Choroid plexus epithelial cell (primary cell): Measurements from ENCODE around the gene PCDHGA2.
"Not testable (repeated sequence)": the region's sequence is repeated elsewhere in the genome, so short reads cannot be mapped to it uniquely, and the experiment has no call there.

ENCODE experiments used
- DNase-seq: peaks from one replicate; pipeline ENCODE4 v3.0.0-alpha.2; 2010; ENCODE audit warnings: low read depth
- H3K4me3 ChIP-seq: 2 replicates; pipeline ENCODE4 v1.5.1; 2011; ENCODE audit warnings: low read depth, mild to moderate bottlenecking, control low read depth, low read length, moderate library complexity
- CTCF ChIP-seq: conservative IDR thresholded peaks from 2 replicates; pipeline ENCODE4 v1.5.1; 2011; ENCODE audit warnings: low read depth, mild to moderate bottlenecking, control low read depth, inconsistent platforms, low read length, moderate library complexity

Gene PCDHGA2

GRCh38 chr5:141374627-141375026 lies 36.1 kb downstream of the PCDHGA2 start:
- no peak for TF ChIP-seq CTCF
- H3K4me3 ChIP-seq = no peak overlapping the region
- DNase-seq = no peak

GRCh38 chr5:141375444-141376155 lies 37.0 kb downstream of the PCDHGA2 start:
- H3K4me3 ChIP-seq, DNase-seq: not testable (repeated sequence)

GRCh38 chr5:141382469-141383294 lies 44.1 kb downstream of the PCDHGA2 start, which contains the start of gene PCDHGA7:
TSS of gene PCDHGA7 (plus strand) at chr5:141382742. CDS start at chr5:141382900, 158 bp downstream.
- peak; percentile 40 for DNase-seq
- peak; percentile 41 for TF ChIP-seq CTCF
- peak within 1 kb of the TSS; percentile 45 for H3K4me3 ChIP-seq

- no peak for TF ChIP-seq CTCF
- no peak for DNase-seq
- H3K4me3 ChIP-seq = no peak overlapping the region
Observed at GRCh38 chr5:141383345-141383744, 44.8 kb downstream of the PCDHGA2 start.

GRCh38 chr5:141384471-141385267 lies 46.1 kb downstream of the PCDHGA2 start:
- H3K4me3 ChIP-seq = no peak overlapping the region
- TF ChIP-seq CTCF = no peak
- DNase-seq = no peak

- DNase-seq = peak; percentile 46
- TF ChIP-seq CTCF = peak; percentile 54
- H3K4me3 ChIP-seq = peak within 1 kb of the TSS; percentile 39
Observed at GRCh38 chr5:141387557-141388311, 49.2 kb downstream of the PCDHGA2 start, which contains the start of gene PCDHGB4. TSS of gene PCDHGB4 (plus strand) at chr5:141387698. CDS start at chr5:141387885, 187 bp downstream.
